Measurements from ENCODE around the gene MALRD1.

Gene MALRD1

DNA sequence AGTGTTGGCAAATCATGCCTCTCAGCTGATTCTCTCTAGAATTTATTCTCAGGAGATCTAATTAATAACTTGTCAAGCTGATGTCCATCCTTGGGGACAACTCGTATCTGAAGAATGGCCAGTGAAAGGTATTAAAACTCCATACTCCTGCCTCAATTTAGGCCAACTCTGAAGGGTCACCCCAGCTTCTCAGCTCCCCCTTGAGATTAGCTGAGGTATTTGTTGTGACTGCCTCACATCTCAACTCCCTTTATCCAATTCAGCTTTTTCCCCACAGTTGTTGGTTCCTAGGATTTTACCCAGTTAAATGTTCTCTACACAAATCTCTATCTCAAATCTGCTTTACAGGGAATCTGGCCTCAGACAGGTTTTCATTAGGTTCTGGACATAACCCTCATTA is 182.4 kb downstream of the MALRD1 start:
- DNase-seq = no peak

- DNase-seq = no peak
These were observed 197.5 kb downstream of the MALRD1 start for GRCh38 chr10:19245889-19246752.

DNA sequence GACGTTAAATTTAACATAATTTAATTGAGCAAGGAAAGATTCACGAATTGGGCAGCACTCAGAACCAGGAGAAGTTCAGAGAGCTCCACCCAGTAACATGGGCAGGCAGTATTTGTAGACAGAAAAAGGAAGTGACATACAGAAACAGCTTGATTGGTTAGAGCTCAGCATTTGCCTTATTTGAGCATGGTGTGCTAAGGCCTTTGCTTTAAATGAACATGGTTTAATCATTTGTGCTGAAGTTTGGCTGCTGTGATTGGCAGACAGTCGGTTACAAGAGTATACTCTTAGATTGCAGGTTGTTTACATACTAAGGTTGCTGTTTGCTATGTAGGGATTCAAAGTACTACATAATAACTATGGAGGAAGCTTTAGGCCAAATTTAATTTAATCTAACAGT is 199.2 kb downstream of the MALRD1 start:
- no peak for DNase-seq

GRCh38 chr10:19250546-19250945 is 201.9 kb downstream of the MALRD1 start:
- DNase-seq = no peak

- DNase-seq = no peak
These were observed 203.9 kb downstream of the MALRD1 start for GRCh38 chr10:19252531-19252930.

- no peak for DNase-seq
These were observed 207.7 kb downstream of the MALRD1 start for GRCh38 chr10:19256331-19256730.

DNA sequence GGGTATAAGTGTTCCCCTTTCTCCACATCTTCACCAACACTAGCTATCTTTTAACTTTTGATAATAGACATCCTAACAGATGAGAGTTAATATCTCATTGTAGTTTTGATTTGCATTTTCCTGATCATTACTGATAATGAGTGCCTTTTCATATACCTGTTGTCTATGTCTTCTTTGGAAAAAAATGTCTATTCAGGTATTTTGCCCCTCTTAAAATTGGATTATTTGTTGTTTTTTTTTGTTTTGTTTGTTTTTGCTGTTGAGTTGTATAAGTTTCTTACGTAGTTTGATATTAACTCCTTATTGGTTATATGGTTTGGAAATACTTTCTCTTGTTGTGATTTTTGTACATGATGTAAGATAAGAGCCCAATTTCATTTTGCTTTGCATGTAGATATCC is 214.7 kb downstream of the MALRD1 start:
- no peak for DNase-seq

- no peak for DNase-seq
These were observed 234.7 kb downstream of the MALRD1 start for GRCh38 chr10:19283285-19283684.

DNA sequence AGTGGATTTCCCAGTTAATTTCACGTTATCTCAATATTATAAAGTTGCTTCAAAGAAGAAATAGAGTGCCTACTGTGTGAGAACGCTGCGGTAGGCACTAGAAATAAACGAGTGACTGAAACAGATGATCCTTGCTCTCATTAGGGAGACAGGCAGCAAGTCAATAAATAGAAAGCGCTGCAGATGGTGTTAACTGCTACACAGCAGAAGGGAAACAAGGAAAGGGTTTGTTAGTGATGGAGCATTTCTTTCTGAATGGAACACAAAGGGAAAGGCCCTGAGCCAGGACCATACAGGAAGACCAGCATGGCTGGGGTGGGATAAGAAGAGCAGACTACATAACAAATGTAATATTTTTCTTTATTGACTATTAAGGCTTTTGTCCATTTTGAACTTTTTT is 235.2 kb downstream of the MALRD1 start:
- DNase-seq = no peak

DNA sequence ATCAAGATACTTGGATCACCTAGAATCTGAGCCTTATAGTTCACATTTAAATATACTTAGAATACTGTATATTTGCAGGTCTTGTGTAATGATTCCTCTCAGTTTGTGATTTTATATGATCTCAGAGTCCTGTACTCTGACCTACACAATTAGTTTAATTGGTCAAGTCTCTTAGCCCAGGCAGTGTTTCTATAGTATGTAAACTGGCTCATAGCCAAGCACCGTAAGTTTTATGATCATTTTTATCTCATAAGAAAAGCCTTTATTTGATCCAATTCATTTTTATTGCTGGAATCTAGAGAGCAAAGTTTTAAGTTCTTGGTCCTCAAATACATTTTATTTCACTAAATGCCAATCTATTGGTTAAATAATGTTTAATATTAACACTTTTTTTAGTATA is 242.2 kb downstream of the MALRD1 start:
- DNase-seq = no peak

GRCh38 chr10:19294233-19294632 is 245.6 kb downstream of the MALRD1 start:
- DNase-seq = no peak

DNA sequence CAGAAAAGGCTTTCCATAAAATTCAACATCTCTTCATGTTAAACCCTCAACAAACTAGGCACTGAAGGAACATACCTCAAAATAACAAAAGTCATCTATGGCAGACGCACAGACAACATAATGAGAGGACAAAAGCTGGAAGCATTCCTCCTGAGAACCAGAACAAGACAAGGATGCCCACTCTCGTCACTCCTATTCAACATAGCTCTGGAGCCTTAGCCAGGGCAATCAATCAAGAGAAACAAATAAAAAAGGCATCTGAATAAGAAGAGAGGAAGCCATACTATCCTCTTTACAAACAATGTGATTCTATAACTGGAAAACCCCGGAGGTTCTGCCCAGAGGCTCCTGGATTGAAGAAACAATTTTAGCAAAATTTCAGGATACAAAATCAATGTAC is 251.0 kb downstream of the MALRD1 start:
- no peak for DNase-seq

DNA sequence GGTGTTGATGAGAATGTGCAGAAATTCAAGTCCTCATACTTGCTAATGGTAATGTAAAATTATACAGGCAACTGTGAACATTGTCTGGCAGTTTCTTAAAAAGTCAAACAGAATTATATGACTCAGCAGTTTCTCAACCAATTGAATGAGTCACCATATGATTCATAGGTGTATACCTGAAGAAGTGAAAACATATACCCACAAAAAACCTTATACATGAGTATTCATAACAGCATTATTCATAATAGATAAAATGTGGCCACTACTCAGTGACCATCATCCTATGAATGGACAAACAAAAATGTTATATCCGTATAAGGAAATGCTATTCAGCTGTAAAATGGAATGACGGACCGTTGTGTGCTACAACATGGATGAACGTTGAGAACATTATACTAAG is 253.5 kb downstream of the MALRD1 start:
- no peak for DNase-seq

- DNase-seq = no peak
These were observed 261.5 kb downstream of the MALRD1 start for GRCh38 chr10:19310066-19310465.

GRCh38 chr10:19316204-19316870 is 267.7 kb downstream of the MALRD1 start:
- DNase-seq = peak; percentile 16

- no peak for DNase-seq
These were observed 269.4 kb downstream of the MALRD1 start for GRCh38 chr10:19317952-19318351.

- DNase-seq = no peak
These were observed 277.0 kb downstream of the MALRD1 start for GRCh38 chr10:19325581-19325980.

GRCh38 chr10:19328582-19328981 is 280.0 kb downstream of the MALRD1 start:
- no peak for DNase-seq

DNA sequence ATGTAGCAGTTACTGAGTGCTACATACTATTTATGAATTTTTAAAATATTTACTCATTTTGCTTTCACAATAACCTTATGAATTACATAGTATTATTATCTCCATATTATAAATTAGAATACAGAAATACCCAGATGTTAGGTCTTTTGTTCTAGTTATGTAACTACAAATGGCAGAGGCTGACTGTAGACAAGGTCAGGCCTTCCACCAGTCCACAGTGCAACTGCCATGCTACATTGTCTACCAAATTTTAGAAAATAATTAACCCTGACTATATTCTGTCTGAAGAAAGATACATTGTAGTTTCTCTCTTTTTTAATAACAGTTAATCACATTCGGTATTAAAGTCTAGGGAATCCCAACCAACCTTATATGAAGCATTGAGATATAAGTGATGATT is 280.9 kb downstream of the MALRD1 start:
- DNase-seq = no peak

- no peak for DNase-seq
These were observed 283.7 kb downstream of the MALRD1 start for GRCh38 chr10:19332304-19332703.

DNA sequence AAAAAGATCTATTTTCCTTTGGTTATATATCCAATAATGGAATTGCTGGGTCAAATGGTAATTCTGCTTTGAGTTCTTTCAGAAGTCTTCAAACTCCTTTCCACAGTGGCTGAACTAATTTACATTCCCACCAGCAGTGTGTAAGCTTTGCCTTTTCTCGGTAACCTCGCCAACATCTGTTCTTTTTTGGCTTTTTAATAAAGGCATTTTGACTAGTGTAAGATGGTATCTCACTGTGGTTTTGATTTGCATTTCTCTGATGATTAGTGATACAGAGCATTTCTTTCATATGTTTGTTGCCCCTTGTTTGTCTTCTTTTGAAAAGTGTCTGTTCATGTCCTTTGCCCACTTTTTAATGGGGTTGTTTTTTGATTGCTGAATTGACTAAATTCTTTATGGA is 285.0 kb downstream of the MALRD1 start:
- no peak for DNase-seq

DNA sequence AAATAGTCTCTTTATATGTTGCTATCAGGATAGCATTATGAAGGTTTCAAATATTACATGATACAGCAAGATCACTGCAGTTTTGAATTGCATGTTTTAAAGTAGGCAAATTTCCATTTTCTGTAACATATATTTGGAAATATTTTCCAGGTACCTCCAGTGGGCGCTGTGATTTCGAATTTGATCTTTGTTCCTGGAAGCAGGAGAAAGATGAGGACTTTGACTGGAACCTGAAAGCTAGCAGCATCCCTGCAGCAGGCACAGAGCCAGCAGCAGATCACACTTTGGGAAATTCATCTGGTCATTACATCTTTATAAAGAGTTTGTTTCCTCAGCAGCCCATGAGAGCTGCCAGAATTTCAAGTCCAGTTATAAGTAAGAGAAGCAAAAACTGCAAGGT is 299.0 kb downstream of the MALRD1 start:
- DNase-seq = no peak

- DNase-seq = no peak
These were observed 318.6 kb downstream of the MALRD1 start for GRCh38 chr10:19367176-19367575.

GRCh38 chr10:19373988-19374387 is 325.4 kb downstream of the MALRD1 start:
- DNase-seq = no peak
